Measurements from ENCODE around the gene KIRREL2.

DNA sequence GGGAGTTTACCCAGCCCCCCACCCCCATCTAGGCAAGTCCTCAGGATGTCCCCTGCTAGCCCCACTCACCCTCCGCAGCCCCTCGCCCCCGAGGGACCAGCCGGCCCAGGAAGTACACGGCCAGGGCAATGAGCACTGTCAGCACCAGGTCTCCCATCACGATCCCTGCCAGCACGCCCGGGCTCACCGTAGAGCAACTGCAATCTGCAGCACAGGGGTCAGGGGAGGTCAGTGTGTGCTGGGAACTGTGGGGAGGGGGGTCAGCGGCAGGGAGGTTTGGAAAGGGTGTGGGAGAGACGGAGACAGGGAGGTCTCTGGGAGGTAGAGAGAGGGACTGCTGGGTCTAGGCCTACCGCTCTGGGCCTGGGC, 50.6 kb downstream of the KIRREL2 start:
- no peak for TF ChIP-seq CTCF (IDR thresholded peaks at IDR 0.05 in 2 of 3, conservative IDR thresholded peaks at IDR 0.05 in 1 of 3; ENCODE audit: insufficient read depth in 2 of 3, low read depth in 1 of 3, low read length in 3 of 3)
- TF ChIP-seq ZNF586 (CRISPR knock-in tag; conservative IDR thresholded peaks at IDR 0.05): no peak
- no peak for TF ChIP-seq MYBL2 (IDR thresholded peaks at IDR 0.05; ENCODE audit: low read depth)
- no peak for TF ChIP-seq MYBL2 (CRISPR knock-in tag; IDR thresholded peaks at IDR 0.05; ENCODE audit: borderline replicate concordance)
- TF ChIP-seq EZH2 (IDR thresholded peaks at IDR 0.05; ENCODE audit: borderline replicate concordance, low read depth, low read length): no peak
- TF ChIP-seq ZNF263 (CRISPR knock-in tag; IDR thresholded peaks at IDR 0.05; ENCODE audit: borderline replicate concordance): no peak
- TF ChIP-seq, protein P1, sequence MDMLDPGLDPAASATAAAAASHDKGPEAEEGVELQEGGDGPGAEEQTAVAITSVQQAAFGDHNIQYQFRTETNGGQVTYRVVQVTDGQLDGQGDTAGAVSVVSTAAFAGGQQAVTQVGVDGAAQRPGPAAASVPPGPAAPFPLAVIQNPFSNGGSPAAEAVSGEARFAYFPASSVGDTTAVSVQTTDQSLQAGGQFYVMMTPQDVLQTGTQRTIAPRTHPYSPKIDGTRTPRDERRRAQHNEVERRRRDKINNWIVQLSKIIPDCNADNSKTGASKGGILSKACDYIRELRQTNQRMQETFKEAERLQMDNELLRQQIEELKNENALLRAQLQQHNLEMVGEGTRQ (CRISPR knock-in tag; IDR thresholded peaks at IDR 0.05): no peak
- TF ChIP-seq YY1 (IDR thresholded peaks at IDR 0.05; ENCODE audit: borderline replicate concordance in 1 of 3, control insufficient read depth in 1 of 3, extremely low read depth in 1 of 3, insufficient read depth in 3 of 3, insufficient read length in 1 of 3, insufficient replicate concordance in 2 of 3, low read depth in 1 of 3, low read length in 2 of 3): no peak
- TF ChIP-seq, protein P2, sequence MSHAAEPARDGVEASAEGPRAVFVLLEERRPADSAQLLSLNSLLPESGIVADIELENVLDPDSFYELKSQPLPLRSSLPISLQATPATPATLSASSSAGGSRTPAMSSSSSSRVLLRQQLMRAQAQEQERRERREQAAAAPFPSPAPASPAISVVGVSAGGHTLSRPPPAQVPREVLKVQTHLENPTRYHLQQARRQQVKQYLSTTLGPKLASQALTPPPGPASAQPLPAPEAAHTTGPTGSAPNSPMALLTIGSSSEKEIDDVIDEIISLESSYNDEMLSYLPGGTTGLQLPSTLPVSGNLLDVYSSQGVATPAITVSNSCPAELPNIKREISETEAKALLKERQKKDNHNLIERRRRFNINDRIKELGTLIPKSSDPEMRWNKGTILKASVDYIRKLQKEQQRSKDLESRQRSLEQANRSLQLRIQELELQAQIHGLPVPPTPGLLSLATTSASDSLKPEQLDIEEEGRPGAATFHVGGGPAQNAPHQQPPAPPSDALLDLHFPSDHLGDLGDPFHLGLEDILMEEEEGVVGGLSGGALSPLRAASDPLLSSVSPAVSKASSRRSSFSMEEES (CRISPR knock-in tag; IDR thresholded peaks at IDR 0.05): no peak
- no peak for TF ChIP-seq ZC3H8 (IDR thresholded peaks at IDR 0.05)
- no peak for TF ChIP-seq CHD4 (IDR thresholded peaks at IDR 0.05; ENCODE audit: insufficient read depth, insufficient replicate concordance, low read depth, low read length, poor library complexity, severe bottlenecking)
- TF ChIP-seq, protein P3, sequence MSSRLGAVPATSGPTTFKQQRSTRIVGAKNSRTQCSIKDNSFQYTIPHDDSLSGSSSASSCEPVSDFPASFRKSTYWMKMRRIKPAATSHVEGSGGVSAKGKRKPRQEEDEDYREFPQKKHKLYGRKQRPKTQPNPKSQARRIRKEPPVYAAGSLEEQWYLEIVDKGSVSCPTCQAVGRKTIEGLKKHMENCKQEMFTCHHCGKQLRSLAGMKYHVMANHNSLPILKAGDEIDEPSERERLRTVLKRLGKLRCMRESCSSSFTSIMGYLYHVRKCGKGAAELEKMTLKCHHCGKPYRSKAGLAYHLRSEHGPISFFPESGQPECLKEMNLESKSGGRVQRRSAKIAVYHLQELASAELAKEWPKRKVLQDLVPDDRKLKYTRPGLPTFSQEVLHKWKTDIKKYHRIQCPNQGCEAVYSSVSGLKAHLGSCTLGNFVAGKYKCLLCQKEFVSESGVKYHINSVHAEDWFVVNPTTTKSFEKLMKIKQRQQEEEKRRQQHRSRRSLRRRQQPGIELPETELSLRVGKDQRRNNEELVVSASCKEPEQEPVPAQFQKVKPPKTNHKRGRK (tag; IDR thresholded peaks at IDR 0.05): no peak
